Progenitor cell of endocrine pancreas (in vitro differentiated cells): ENCODE measurements around the gene DAPK1. TPM values are rescaled to one million over a fixed set of nuclear protein-coding genes. Genes with fewer than 3 reads are reported as not detected.

Experiments
- DNase-seq: peaks from one replicate; pipeline ENCODE4 v3.0.0; 2021; ENCODE audit warnings: low spot score; ENCODE audit not compliant: unreplicated experiment
- H3K27ac Mint-ChIP-seq: 2 replicates; pipeline ENCODE4 v1.8.0; 2021; ENCODE audit warnings: mild to moderate bottlenecking, moderate library complexity, mixed read lengths
- H3K27me3 Mint-ChIP-seq: 2 replicates; pipeline ENCODE4 v1.8.0; 2021; ENCODE audit warnings: mixed read lengths
- H3K36me3 Mint-ChIP-seq: 2 replicates; pipeline ENCODE4 v1.8.0; 2022; ENCODE audit warnings: mixed read lengths; ENCODE audit not compliant: insufficient read depth
- H3K4me1 Mint-ChIP-seq: 2 replicates; pipeline ENCODE4 v1.8.0; 2021; ENCODE audit warnings: low read depth, mixed read lengths
- H3K4me3 Mint-ChIP-seq: 2 replicates; pipeline ENCODE4 v1.8.0; 2021; ENCODE audit warnings: low read depth, mild to moderate bottlenecking, moderate library complexity, mixed read lengths
- H3K9me3 Mint-ChIP-seq: 2 replicates; pipeline ENCODE4 v1.8.0; 2021; ENCODE audit warnings: low read depth, mixed read lengths
- CTCF ChIP-seq: fragments of 200-600 bp; sonication (generic); IDR thresholded peaks from one replicate; pipeline ENCODE4 v1.5.0; 2021; ENCODE audit warnings: antibody characterized with exemption, mild to moderate bottlenecking; ENCODE audit not compliant: unreplicated experiment
- long read RNA-seq: library from polyadenylated mRNA; unstranded; transcript quantifications from one replicate; pipeline ENCODE4 v2.0.0, GENCODE V29; 2020
- total RNA-seq: library from RNA; stranded (reverse); gene quantifications from 2 replicates; pipeline ENCODE4 v1.2.1, GENCODE V29; 2021

Gene DAPK1
- total RNA-seq, result 202 and 228 TPM in 2 replicates
- long read RNA-seq, transcript DAPK1-208 (2 exons, 579 nt), result major isoform, 19 of 82 reads
- long read RNA-seq, partial matches to known transcripts, result 40 of 82 reads
- long read RNA-seq, other reads (novel, unspliced or antisense), result 19 of 82 reads

- TF ChIP-seq CTCF, result peak; percentile 46
Observed at GRCh38 chr9:87497604-87498045, at the start of gene DAPK1. TSS of gene DAPK1 (plus strand) at chr9:87497867. CDS start at chr9:87499078, 1,211 bp downstream.

GRCh38 chr9:87451149-87451548 is 46.5 kb upstream of the DAPK1 start:
- Mint-ChIP-seq H3K9me3 (peaks cover 13% of the 10 kb centered on the region), H3K27ac (peak overlapping the region; percentile 24), H3K36me3 (peaks cover 2% of the 10 kb centered on the region), H3K27me3 (peaks cover 4% of the 10 kb centered on the region), H3K4me1 (peaks cover 20% of the 10 kb centered on the region), H3K4me3 (no peak overlapping the region)
- TF ChIP-seq CTCF, result no peak
- DNase-seq, result no peak

More at GRCh38 chr9:87497604-87498045, at the start of gene DAPK1:
- DNase-seq, result peak; percentile 73
- H3K27me3 Mint-ChIP-seq, result peaks cover 12% of the 10 kb centered on the region
- H3K4me1 Mint-ChIP-seq, result peaks cover 35% of the 10 kb centered on the region
- H3K36me3 Mint-ChIP-seq, result peaks cover 10% of the 10 kb centered on the region
- peak within 1 kb of the TSS; percentile 94 for H3K27ac Mint-ChIP-seq
- no peaks in the 10 kb centered on the region for H3K9me3 Mint-ChIP-seq
- H3K4me3 Mint-ChIP-seq, result peak within 1 kb of the TSS; percentile 93

- TF ChIP-seq CTCF, result no peak
- Mint-ChIP-seq H3K36me3 (peaks cover 2% of the 10 kb centered on the region), H3K27ac (no peak overlapping the region), H3K27me3 (peaks cover 4% of the 10 kb centered on the region), H3K4me3 (no peak overlapping the region), H3K9me3 (peaks cover 15% of the 10 kb centered on the region), H3K4me1 (peaks cover 13% of the 10 kb centered on the region)
- DNase-seq, result no peak
Observed at GRCh38 chr9:87455407-87455806, 42.3 kb upstream of the DAPK1 start.

GRCh38 chr9:87461256-87461655 is 36.4 kb upstream of the DAPK1 start:
- Mint-ChIP-seq H3K27ac (no peak overlapping the region), H3K9me3 (peaks cover 5% of the 10 kb centered on the region), H3K27me3 (no peaks in the 10 kb centered on the region), H3K4me3 (no peak overlapping the region), H3K4me1 (peaks cover 10% of the 10 kb centered on the region), H3K36me3 (no peaks in the 10 kb centered on the region)
- TF ChIP-seq CTCF, result no peak
- DNase-seq, result no peak

GRCh38 chr9:87464110-87464991 is 33.3 kb upstream of the DAPK1 start:
- no peak for TF ChIP-seq CTCF
- no peaks in the 10 kb centered on the region for H3K36me3 Mint-ChIP-seq
- H3K4me1 Mint-ChIP-seq, result peaks cover 10% of the 10 kb centered on the region
- no peak overlapping the region for H3K4me3 Mint-ChIP-seq
- H3K27me3 Mint-ChIP-seq, result no peaks in the 10 kb centered on the region
- no peak for DNase-seq
- peaks cover 3% of the 10 kb centered on the region for H3K9me3 Mint-ChIP-seq
- no peak overlapping the region for H3K27ac Mint-ChIP-seq
